Hepatic stellate cell (primary cell): ENCODE measurements around the gene GMDS.

ENCODE experiments used
- DNase-seq: peaks from one replicate; pipeline ENCODE4 v3.0.0; 2011; ENCODE audit warnings: low spot score

Gene GMDS

DNA sequence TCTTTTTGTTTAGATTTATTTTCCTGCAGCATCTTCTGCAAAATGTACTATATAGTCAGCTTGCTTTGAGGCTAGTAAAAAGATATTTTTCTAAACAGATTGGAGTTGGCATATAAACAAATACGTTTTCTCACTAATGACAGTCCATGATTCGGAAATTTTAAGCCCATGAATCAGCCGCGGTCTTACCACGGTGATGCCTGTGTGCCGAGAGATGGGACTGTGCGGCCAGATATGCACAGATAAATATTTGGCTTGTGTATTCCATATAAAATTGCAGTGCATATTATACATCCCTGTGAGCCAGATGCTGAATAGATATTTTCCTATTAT, 632.5 kb downstream of the GMDS start:
- no peak for DNase-seq

GRCh38 chr6:1612299-1612973, 633.0 kb downstream of the GMDS start:
- no peak for DNase-seq

GRCh38 chr6:1611572-1612298, 633.7 kb downstream of the GMDS start:
- DNase-seq = no peak

DNA sequence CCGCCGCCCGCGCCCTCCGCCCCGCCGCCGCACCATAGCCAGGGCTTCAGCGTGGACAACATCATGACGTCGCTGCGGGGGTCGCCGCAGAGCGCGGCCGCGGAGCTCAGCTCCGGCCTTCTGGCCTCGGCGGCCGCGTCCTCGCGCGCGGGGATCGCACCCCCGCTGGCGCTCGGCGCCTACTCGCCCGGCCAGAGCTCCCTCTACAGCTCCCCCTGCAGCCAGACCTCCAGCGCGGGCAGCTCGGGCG, 634.2 kb downstream of the GMDS start:
- DNase-seq = peak; percentile 79

DNA sequence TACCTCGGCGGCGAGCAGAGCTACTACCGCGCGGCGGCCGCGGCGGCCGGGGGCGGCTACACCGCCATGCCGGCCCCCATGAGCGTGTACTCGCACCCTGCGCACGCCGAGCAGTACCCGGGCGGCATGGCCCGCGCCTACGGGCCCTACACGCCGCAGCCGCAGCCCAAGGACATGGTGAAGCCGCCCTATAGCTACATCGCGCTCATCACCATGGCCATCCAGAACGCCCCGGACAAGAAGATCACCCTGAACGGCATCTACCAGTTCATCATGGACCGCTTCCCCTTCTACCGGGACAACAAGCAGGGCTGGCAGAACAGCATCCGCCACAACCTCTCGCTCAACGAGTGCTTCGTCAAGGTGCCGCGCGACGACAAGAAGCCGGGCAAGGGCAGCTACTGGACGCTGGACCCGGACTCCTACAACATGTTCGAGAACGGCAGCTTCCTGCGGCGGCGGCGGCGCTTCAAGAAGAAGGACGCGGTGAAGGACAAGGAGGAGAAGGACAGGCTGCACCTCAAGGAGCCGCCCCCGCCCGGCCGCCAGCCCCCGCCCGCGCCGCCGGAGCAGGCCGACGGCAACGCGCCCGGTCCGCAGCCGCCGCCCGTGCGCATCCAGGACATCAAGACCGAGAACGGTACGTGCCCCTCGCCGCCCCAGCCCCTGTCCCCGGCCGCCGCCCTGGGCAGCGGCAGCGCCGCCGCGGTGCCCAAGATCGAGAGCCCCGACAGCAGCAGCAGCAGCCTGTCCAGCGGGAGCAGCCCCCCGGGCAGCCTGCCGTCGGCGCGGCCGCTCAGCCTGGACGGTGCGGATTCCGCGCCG, 634.7 kb downstream of the GMDS start:
- DNase-seq = peak; percentile 63

- DNase-seq = peak; percentile 99
Observed at GRCh38 chr6:1609648-1610496, 635.5 kb downstream of the GMDS start, which contains the start of gene FOXC1. FOXC1 (plus strand) TSS chr6:1609915; CDS start chr6:1610446, 531 bp downstream.

- no peak for DNase-seq
Observed at GRCh38 chr6:1609041-1609647, 636.3 kb downstream of the GMDS start.

- no peak for DNase-seq
Observed at GRCh38 chr6:1608222-1609040, 637.0 kb downstream of the GMDS start.

DNA sequence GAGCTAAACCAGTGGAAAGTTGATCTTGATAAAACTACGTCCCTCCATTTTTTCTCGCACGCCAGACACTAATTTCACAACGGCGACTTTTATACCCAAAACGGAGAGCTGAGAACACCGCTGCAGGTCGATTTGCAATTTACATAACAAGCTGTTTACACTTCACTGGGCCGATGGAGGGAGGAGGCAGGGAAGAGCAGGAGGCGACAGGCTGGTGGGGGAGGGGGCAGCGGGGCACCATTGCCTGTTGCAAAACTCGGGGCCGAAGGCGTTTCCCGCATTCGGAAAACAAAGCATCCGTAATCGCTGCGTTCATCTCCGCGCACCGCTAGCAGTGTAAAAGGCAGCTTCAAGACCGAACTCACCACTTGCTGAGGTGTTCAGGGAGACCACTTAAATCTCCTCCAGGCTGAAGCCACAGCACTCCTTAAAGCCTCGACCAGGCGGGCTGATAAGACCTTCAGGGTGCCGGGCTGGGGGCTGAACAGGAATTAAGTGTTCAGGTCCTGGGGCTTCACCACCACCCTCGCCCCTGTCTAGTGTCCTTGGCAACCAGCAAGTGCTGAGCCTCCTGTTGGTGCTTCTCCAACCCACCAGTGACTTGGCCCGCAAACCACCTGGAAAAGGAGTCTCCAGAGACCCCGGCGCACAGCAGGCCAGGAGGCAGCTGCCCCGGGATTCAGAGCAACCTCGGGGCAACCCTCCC, 637.7 kb downstream of the GMDS start:
- no peak for DNase-seq

DNA sequence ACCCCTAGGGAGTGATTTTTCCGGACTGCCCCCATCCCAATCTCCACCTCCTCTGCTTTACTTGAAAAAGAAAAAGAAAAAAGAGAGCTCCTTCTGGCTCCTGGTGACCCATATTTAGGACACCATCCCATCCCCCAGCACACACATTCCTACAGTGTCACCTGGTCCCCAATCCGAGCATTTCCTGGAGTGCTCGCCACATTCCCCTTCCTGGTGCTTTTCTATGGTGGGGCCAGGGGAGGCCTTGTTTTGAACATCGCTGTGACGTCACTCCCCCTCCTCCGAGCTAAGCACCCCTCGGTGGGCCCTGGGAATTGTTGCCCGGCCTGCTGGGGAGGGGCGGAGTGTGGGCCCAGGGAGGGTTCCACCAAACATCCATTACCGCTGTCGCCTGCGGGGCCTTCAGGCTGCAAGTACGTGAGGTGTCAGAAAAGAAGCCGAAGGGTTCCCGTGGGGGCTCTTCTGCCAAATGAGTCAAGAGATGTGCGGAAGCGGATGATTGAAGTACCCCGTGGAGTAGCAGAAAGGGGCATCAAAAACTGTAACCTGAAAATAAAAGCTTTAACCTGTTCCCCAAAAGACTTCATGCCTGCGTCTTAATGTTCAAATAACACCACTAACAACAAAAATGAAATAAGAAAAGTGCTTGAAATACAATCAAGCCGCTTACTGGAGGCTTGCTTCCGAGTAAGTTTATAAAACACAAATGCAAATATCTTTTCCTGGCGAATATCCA, 638.5 kb downstream of the GMDS start:
- DNase-seq = no peak

DNA sequence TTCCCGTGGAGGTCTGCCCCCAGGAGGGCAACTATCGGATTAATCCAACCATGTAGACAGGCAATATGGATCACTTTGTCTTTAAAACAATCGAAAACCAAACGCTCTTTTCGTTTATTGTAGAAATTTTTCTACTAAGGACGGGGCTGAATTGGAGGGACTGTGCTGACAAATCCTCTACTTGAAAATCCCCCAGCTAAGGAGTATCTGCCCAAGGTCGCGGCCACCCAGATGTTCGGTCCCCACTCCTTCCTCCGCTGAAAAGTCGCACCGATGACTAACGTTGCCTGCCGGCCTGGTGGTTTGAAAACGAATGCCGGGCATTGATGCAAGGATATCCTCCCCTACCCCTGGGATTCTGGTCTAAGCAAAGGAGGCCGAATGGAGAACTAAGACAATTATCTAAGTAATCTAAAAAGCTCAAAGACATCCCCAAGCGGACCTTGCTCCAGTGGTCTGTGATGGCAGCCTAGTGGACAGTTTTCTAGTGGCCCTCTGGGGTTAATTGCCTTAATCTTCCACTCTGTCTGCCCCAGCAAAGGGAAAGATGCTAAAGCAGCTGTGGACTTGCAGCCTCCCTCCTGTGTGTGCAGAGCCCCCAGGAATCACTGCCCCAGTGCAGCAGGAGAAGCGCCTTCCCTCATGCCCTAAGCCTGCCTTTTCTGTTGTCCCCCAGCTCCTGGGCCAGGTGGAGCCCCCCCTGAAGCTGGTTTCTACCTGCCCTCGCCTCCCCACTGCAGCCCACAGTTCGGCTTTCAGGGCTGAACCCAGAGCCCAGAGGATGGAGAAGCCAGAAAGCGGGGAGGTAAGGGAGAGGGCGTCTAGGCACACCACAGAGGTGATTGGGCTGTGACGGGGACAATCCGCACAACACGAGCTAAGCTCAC, 639.3 kb downstream of the GMDS start:
- no peak for DNase-seq

DNA sequence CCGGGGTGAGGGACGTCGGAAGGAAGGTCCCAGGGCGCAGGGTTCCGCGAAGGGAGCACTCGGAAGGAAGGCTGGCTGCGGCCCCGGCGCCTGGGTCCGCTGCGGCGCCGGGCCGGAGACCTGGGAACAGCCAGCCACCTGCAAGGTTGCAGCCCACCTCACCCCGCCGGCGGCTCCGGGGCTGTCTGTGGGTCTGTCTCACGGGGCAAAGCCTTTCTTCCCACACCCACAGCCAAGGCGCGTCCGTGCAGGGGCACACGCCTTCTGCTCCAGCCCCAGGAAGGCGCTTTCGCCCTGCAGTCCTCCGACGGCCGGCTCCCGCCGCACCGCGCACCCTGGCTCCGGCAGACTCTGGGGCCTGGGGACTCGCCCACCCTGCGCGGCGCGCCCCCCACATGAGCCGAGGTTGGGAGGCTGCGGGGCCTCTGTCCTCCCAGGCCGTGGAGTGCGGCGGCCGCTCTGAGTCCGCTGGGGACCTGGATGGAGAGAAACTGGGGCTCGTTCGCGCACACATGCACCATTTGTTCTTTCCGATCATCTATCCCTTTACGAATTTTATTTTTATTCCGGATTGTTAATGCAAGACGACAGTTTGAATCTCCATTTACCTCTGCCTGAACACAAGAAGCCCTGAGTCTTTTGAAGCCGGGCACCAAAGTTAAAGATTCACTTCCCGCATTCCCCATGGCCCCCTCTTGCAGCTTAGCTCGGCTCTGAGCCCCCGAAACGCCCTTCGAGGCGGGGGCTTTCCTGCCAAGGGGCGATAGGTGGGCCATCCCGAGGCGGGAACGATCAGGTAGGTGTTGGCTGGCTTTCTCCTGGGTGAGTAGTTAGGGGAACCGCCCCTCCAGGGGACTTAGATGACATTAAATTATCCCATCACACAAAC, 640.2 kb downstream of the GMDS start:
- no peak for DNase-seq

DNA sequence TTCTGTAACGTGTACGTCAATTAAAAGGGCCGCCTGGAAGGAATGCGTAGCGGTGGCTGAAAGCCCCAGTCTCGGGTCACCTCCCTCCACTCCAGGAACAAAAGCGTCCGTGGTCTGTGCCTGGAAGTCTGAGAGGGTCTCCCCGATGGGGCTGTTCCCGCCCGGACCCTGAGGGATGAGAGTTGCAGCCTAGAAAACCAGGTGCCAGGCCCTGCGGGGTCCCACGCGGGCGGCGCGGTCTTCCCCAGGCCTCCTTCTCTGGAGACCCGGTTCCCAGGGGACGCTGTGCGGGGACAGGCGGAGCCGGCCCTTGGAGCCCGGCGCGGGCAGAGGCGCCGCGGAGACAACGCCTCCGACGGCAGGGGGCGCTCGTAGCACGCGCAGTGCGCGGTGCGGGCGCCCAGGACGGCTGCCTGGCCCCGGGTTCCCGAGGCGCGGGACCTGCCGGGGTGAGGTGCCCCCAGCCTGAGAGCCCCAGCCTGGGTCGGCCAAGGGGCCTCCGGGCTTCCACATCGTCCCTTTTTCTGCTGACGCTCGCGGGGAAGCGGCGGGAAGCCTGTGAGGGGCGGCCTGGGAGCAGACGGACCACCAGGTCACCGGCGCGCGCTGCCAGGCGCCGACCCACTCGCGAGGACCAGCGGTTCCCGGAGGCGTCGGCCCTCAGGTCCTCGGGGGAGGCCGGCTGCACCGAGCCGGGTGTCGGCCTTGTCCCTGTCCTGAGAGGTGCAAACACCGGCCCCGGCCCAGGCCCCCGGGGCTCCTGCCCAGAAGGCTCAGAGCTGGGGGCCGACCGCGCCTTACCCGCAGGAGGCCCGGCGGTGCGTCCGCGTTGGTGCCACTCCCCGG, 641.0 kb downstream of the GMDS start:
- DNase-seq = peak; percentile 78

DNA sequence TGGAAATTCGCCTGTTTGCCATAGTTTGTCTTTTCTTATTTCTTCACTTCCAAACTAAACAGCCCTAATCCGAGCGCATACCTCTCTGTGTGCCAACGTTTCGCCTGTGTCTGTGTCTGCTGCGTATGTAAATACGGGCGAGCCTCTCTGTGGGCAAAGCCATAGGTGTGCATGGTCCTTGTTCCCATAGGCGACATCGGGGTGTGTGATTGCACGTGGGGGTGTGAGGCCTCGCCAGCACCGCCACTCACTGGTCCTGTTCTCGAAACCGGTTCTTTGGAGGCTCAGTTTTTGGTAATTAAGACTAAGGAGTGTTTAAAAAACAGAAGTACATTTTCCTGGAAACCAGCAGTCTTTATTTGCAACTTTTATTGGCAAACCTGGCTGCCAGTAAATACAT, 641.7 kb downstream of the GMDS start:
- no peak for DNase-seq

DNA sequence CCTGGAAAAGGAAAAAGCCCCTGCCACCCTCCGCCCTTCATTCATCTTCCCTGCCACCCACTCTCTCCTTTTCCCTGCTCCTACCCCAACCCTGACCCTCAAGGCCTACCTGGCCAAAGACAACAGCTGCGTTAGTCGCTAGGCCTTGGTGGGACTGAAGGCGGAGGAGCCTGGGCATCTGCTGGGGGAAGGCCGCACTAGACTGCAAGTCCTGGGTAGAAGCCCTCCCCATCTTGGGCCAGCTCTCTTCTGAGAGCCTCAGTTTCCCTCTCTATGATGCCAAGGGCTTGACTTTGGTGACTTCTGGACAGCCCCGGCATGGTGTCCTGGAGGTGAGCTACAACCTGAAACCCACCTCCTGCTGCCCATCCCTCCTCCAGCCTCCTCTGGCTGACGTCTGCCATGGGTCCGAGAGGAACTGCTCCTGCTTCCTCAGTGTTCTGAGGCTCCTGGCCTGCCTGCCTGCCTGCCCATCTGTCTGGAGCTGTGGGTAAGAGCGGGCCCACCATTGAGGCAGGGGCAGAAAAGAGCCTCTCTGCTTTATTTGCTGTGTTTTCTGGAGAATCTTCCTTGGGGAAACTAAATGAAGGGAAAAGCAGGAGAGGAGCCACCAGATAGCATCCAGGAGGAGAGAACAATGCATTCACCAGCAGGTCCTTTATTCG, 643.2 kb downstream of the GMDS start:
- DNase-seq = no peak
